Panc1 (cell line): ENCODE data around the gene TRIM56. TPM values are rescaled to one million over a fixed set of nuclear protein-coding genes. Genes with fewer than 3 reads are reported as not detected.
A peak's percentile ranks its signal among the peaks of the same experiment; 100 is the strongest.
"Not testable (repeated sequence)": the region's sequence is repeated elsewhere in the genome, so short reads cannot be mapped to it uniquely, and the experiment has no call there.

Source experiments
- ATAC-seq: fragments of 200-7000 bp; cut with Tn5 transposase; 2 replicates; pipeline ENCODE4 v1.9.1; 2020; ENCODE audit warnings: mild to moderate bottlenecking, moderate library complexity
- BruUV-seq: library from RNA; stranded (reverse); fragments of 400-500 nt; replicated peaks from 2 replicates; lab custom pipeline; 2021; lab: Mats Ljungman, UMichigan
- CTCF ChIA-PET: fragments of 300-600 bp; sonication (Branson Sonifier 250); formaldehyde crosslinking; loops from one replicate; lab custom pipeline; 2022; ENCODE audit warnings: antibody characterized with exemption; lab: Charles Lee
- POLR2A ChIA-PET: fragments of 300-600 bp; sonication (Branson Sonifier 250); formaldehyde crosslinking; loops from one replicate; lab custom pipeline; 2022; ENCODE audit warnings: antibody characterized with exemption; lab: Charles Lee
- DNase-seq: peaks from one replicate; pipeline ENCODE4 v3.0.0-alpha.2; 2010; ENCODE audit warnings: low read depth, low spot score
- H3K27ac ChIP-seq: 2 replicates; pipeline ENCODE4 v1.5.1; 2011; ENCODE audit warnings: mild to moderate bottlenecking, low read length, inconsistent platforms
- H3K27me3 ChIP-seq: fragments of 200-500 bp; sonication (Bioruptor generic); 2 replicates; pipeline ENCODE4 v1.6.0; 2014; ENCODE audit warnings: low read length, inconsistent platforms; ENCODE audit not compliant: control insufficient read depth, insufficient read depth
- H3K36me3 ChIP-seq: fragments of 200-500 bp; sonication (Bioruptor generic); 2 replicates; pipeline ENCODE4 v1.5.1; 2014; ENCODE audit warnings: inconsistent platforms, mild to moderate bottlenecking, low read length, moderate library complexity; ENCODE audit not compliant: control insufficient read depth, insufficient read depth
- H3K4me1 ChIP-seq: 2 replicates; pipeline ENCODE4 v1.5.1; 2011; ENCODE audit warnings: inconsistent platforms, mild to moderate bottlenecking, low read length, moderate library complexity; ENCODE audit not compliant: control insufficient read depth, insufficient read depth
- H3K4me3 ChIP-seq, 2 experiments: 2 replicates each; pipeline ENCODE4 v1.5.1; 2011 to 2012; ENCODE audit warnings: low read depth in 2 of 2, low read length in 2 of 2, mild to moderate bottlenecking in 2 of 2, inconsistent platforms in 1 of 2, moderate library complexity in 1 of 2
- H3K9me3 ChIP-seq: fragments of 200-500 bp; sonication (Bioruptor generic); 2 replicates; pipeline ENCODE4 v1.5.1; 2014; ENCODE audit warnings: low read depth, mild to moderate bottlenecking, inconsistent platforms, low read length, moderate library complexity; ENCODE audit not compliant: control insufficient read depth, insufficient read depth
- CTCF ChIP-seq: fragments of 450-650 bp; IDR thresholded peaks from 2 replicates; pipeline ENCODE4 v1.5.1; 2017; ENCODE audit warnings: mild to moderate bottlenecking
- POLR2AphosphoS5 ChIP-seq: IDR thresholded peaks from 2 replicates; pipeline ENCODE4 v1.6.1; 2012; ENCODE audit warnings: mild to moderate bottlenecking, low read depth, low read length, moderate library complexity
- REST ChIP-seq, 2 experiments: IDR thresholded peaks; 2 replicates each; pipeline ENCODE4 v1.6.1; 2011 to 2012; ENCODE audit warnings: low read depth in 2 of 2, control low read depth in 1 of 2, low read length in 1 of 2, mild to moderate bottlenecking in 1 of 2, moderate library complexity in 1 of 2; ENCODE audit not compliant: insufficient read depth in 1 of 2
- SIN3A ChIP-seq: IDR thresholded peaks from 2 replicates; pipeline ENCODE4 v1.6.1; 2012; ENCODE audit warnings: low read depth, mild to moderate bottlenecking, low read length, moderate library complexity, borderline replicate concordance; ENCODE audit not compliant: insufficient read depth
- TCF7L2 ChIP-seq: IDR thresholded peaks from 2 replicates; pipeline ENCODE4 v1.6.1; 2011; ENCODE audit warnings: mild to moderate bottlenecking, low read depth, low read length, inconsistent platforms
- in situ Hi-C: cut with HindIII; loops from 2 replicates; pipeline ENCODE4 v1.10.0; 2016; ENCODE audit warnings: low sequenced_read_pairs, low pct_unique_long_range_greater_than_20kb
- intact Hi-C: fragments of 100-400 bp; cut with micrococcal nuclease; formaldehyde crosslinking; loops from one replicate; pipeline ENCODE4 v1.10.0; 2022; ENCODE audit not compliant: unreplicated experiment
- total RNA-seq: library from RNA; stranded (reverse); gene quantifications from one replicate; pipeline ENCODE4 v1.2.1, GENCODE V29; 2021; ENCODE audit not compliant: unreplicated experiment

TRIM56 gene
- total RNA-seq, 1 experiment from 2014 or later, result 37.4 TPM

- intact Hi-C loops, result no loop called here
- POLR2A ChIA-PET, result no interaction called here
- H3K4me1 ChIP-seq, result peaks cover 59% of the 10 kb centered on the region
Measured at GRCh38 chr7:101104193-101104713, 19.0 kb downstream of the TRIM56 start.

GRCh38 chr7:101104799-101105198, 19.5 kb downstream of the TRIM56 start:
- in situ Hi-C loops, result no loop called here
- POLR2A ChIA-PET, result no interaction called here
- H3K4me1 ChIP-seq, result peaks cover 54% of the 10 kb centered on the region

More at GRCh38 chr7:101104193-101104713, 19.0 kb downstream of the TRIM56 start:
- CTCF ChIA-PET, result interaction anchor here (0.5 to 1.3 kb wide), 3 partner anchors 10 to 52 kb away, joined by 3 to 7 read pairs (median 5); no protein-coding TSS in a partner anchor
- no peaks in the 10 kb centered on the region for H3K9me3 ChIP-seq
- BruUV-seq, result no TSS peak
- H3K36me3 ChIP-seq, result no peaks in the 10 kb centered on the region
- no peak for ATAC-seq
- peak overlapping the region; percentile 74 for H3K27ac ChIP-seq
- in situ Hi-C loops, result no loop called here
- no peak for DNase-seq
- TF ChIP-seq TCF7L2 (peak; percentile 71), CTCF (no peak), SIN3A (no peak), POLR2AphosphoS5 (no peak)
- no peak overlapping the region for H3K4me3 ChIP-seq
- no peaks in the 10 kb centered on the region for H3K27me3 ChIP-seq

GRCh38 chr7:101105248-101105647, 20.0 kb downstream of the TRIM56 start:
- H3K36me3 ChIP-seq, ATAC-seq, H3K9me3 ChIP-seq, DNase-seq, POLR2A ChIA-PET, H3K4me3 ChIP-seq, BruUV-seq, H3K27me3 ChIP-seq, intact Hi-C loops, in situ Hi-C loops: not testable (repeated sequence)
- Histone ChIP-seq H3K4me1 (peaks cover 49% of the 10 kb centered on the region), H3K27ac (peak overlapping the region; percentile 74; the same call in 1 of the 2 replicates)
- CTCF ChIA-PET, result interaction anchor here (0.6 kb wide), 1 partner anchor 11 kb away, joined by 7 read pairs; no protein-coding TSS in a partner anchor

More at GRCh38 chr7:101104799-101105198, 19.5 kb downstream of the TRIM56 start:
- intact Hi-C loops, result no loop called here
- Histone ChIP-seq H3K27me3 (no peaks in the 10 kb centered on the region), H3K4me3 (no peak overlapping the region), H3K27ac (peak overlapping the region; percentile 74; the same call in 1 of the 2 replicates), H3K36me3 (no peaks in the 10 kb centered on the region), H3K9me3 (no peaks in the 10 kb centered on the region)
- CTCF ChIA-PET, result interaction anchor here (0.6 to 1.3 kb wide), 2 partner anchors 10 to 36 kb away, joined by 3 to 7 read pairs; no protein-coding TSS in a partner anchor
- TF ChIP-seq POLR2AphosphoS5 (no peak), CTCF (no peak), TCF7L2 (no peak), SIN3A (no peak), REST (IDR thresholded peaks at IDR 0.05; ENCODE audit: insufficient read depth in 1 of 2, low read depth in 2 of 2, low read length in 1 of 2) (no peak)
- ATAC-seq, result no peak
- BruUV-seq, result no TSS peak
- no peak for DNase-seq
